H9 (cell line): Measurements from ENCODE around the gene SDR42E1. TPM values are rescaled to one million over a fixed set of nuclear protein-coding genes. Genes with fewer than 3 reads are reported as not detected.

ENCODE experiments used
- DNase-seq: peaks from one replicate; pipeline ENCODE4 v3.0.0-alpha.2; 2017
- H2AFZ ChIP-seq: one replicate; pipeline ENCODE4 v1.6.1; 2013; ENCODE audit warnings: mild to moderate bottlenecking, low read length, control low read depth, moderate library complexity
- H2AK5ac ChIP-seq: 2 replicates; pipeline ENCODE4 v1.6.1; 2013; ENCODE audit warnings: low read length, control low read depth, mixed read lengths; ENCODE audit not compliant: insufficient read length
- H2BK120ac ChIP-seq: one replicate; pipeline ENCODE4 v1.6.1; 2013; ENCODE audit warnings: low read depth, mild to moderate bottlenecking, low read length, control low read depth, inconsistent platforms; ENCODE audit not compliant: poor library complexity, severe bottlenecking
- H2BK12ac ChIP-seq: 2 replicates; pipeline ENCODE4 v1.6.1; 2013; ENCODE audit warnings: low read length, control low read depth, mixed read lengths, low read depth; ENCODE audit not compliant: insufficient read length
- H2BK15ac ChIP-seq: 2 replicates; pipeline ENCODE4 v1.6.1; 2013; ENCODE audit warnings: low read depth, low read length, control low read depth
- H2BK20ac ChIP-seq: one replicate; pipeline ENCODE4 v1.6.1; 2013; ENCODE audit warnings: low read depth, mild to moderate bottlenecking, low read length, control low read depth, inconsistent platforms; ENCODE audit not compliant: poor library complexity, severe bottlenecking
- H2BK5ac ChIP-seq: 2 replicates; pipeline ENCODE4 v1.6.1; 2013; ENCODE audit warnings: low read length, control low read depth, mixed read lengths; ENCODE audit not compliant: insufficient read length
- H3K14ac ChIP-seq: 2 replicates; pipeline ENCODE4 v1.6.1; 2013; ENCODE audit warnings: low read length, control low read depth; ENCODE audit not compliant: insufficient read depth
- H3K18ac ChIP-seq: 2 replicates; pipeline ENCODE4 v1.6.1; 2013; ENCODE audit warnings: low read depth, mild to moderate bottlenecking, mixed read lengths, low read length, control low read depth; ENCODE audit not compliant: insufficient read length
- H3K23ac ChIP-seq: 2 replicates; pipeline ENCODE4 v1.6.1; 2013; ENCODE audit warnings: low read length, control low read depth, mixed read lengths, low read depth; ENCODE audit not compliant: insufficient read length
- H3K23me2 ChIP-seq: 2 replicates; pipeline ENCODE4 v1.6.1; 2013; ENCODE audit warnings: low read depth, mild to moderate bottlenecking, mixed read lengths, low read length, control low read depth; ENCODE audit not compliant: insufficient read length, poor library complexity, severe bottlenecking
- H3K27ac ChIP-seq: 2 replicates; pipeline ENCODE4 v1.5.1; 2013; ENCODE audit warnings: low read length, control low read depth, mixed read lengths, low read depth; ENCODE audit not compliant: insufficient read length
- H3K27me3 ChIP-seq: 2 replicates; pipeline ENCODE4 v1.6.1; 2013; ENCODE audit warnings: low read length, control low read depth, inconsistent platforms; ENCODE audit not compliant: insufficient read depth
- H3K4ac ChIP-seq: 2 replicates; pipeline ENCODE4 v1.6.1; 2013; ENCODE audit warnings: low read depth, mild to moderate bottlenecking, control low read depth, inconsistent platforms, low read length, moderate library complexity
- H3K4me1 ChIP-seq: 2 replicates; pipeline ENCODE4 v1.6.1; 2013; ENCODE audit warnings: low read length, control low read depth, inconsistent platforms; ENCODE audit not compliant: insufficient read depth
- H3K4me2 ChIP-seq: 2 replicates; pipeline ENCODE4 v1.6.1; 2013; ENCODE audit warnings: low read length, control low read depth, mixed read lengths; ENCODE audit not compliant: insufficient read length, insufficient read depth
- H3K56ac ChIP-seq: 2 replicates; pipeline ENCODE4 v1.6.1; 2013; ENCODE audit warnings: low read depth, mild to moderate bottlenecking, mixed read lengths, low read length, control low read depth; ENCODE audit not compliant: insufficient read length
- H3K79me1 ChIP-seq: 2 replicates; pipeline ENCODE4 v1.6.1; 2013; ENCODE audit warnings: low read depth, mild to moderate bottlenecking, moderate library complexity, low read length, control low read depth, inconsistent platforms; ENCODE audit not compliant: insufficient read depth, poor library complexity, severe bottlenecking
- H3K79me2 ChIP-seq: 2 replicates; pipeline ENCODE4 v1.6.1; 2013; ENCODE audit warnings: low read length, control low read depth, inconsistent platforms; ENCODE audit not compliant: insufficient read depth
- H3K9ac ChIP-seq: 2 replicates; pipeline ENCODE4 v1.6.1; 2013; ENCODE audit warnings: low read length, control low read depth, mixed read lengths; ENCODE audit not compliant: insufficient read length; ENCODE audit errors: extremely low read depth
- H3K9me3 ChIP-seq: one replicate; pipeline ENCODE4 v1.6.1; 2013; ENCODE audit warnings: low read depth, low read length, inconsistent platforms; ENCODE audit not compliant: control insufficient read depth
- H3T11ph ChIP-seq: one replicate; pipeline ENCODE4 v1.6.1; 2013; ENCODE audit warnings: mild to moderate bottlenecking, low read length, control low read depth, inconsistent platforms
- H4K20me1 ChIP-seq: one replicate; pipeline ENCODE4 v1.6.1; 2013; ENCODE audit not compliant: control insufficient read depth, insufficient read length, insufficient read depth
- H4K5ac ChIP-seq: 2 replicates; pipeline ENCODE4 v1.6.1; 2013; ENCODE audit warnings: low read depth, mild to moderate bottlenecking, mixed read lengths, low read length, control low read depth; ENCODE audit not compliant: insufficient read length
- H4K8ac ChIP-seq: replicated peaks from 2 replicates; pipeline ENCODE4 v1.6.1; 2013; ENCODE audit warnings: low read length, control low read depth, mixed read lengths, low read depth; ENCODE audit not compliant: insufficient read length
- H4K91ac ChIP-seq: 2 replicates; pipeline ENCODE4 v1.6.1; 2013; ENCODE audit warnings: low read depth, mild to moderate bottlenecking, moderate library complexity, mixed read lengths, low read length, control low read depth; ENCODE audit not compliant: insufficient read length
- H3K27ac Mint-ChIP-seq, 3 experiments: 2 replicates in 2 of 3; 3 replicates in 1 of 3; pipeline ENCODE4 v1.8.0; 2020 to 2021; ENCODE audit warnings: mixed read lengths in 3 of 3, mild to moderate bottlenecking in 1 of 3, moderate library complexity in 1 of 3
- H3K27me3 Mint-ChIP-seq: 2 replicates; pipeline ENCODE4 v1.8.0; 2021; ENCODE audit warnings: low read depth, mild to moderate bottlenecking, moderate library complexity, mixed read lengths
- H3K36me3 Mint-ChIP-seq, 3 experiments: 2 replicates in 2 of 3; 3 replicates in 1 of 3; pipeline ENCODE4 v1.8.0; 2020 to 2021; ENCODE audit warnings: low read depth in 3 of 3, mixed read lengths in 3 of 3; ENCODE audit not compliant: insufficient read depth in 1 of 3
- H3K4me1 Mint-ChIP-seq, 2 experiments: 2 replicates each; pipeline ENCODE4 v1.8.0; 2020; ENCODE audit warnings: mixed read lengths in 2 of 2
- H3K4me3 Mint-ChIP-seq, 2 experiments: 2 replicates in 1 of 2; 3 replicates in 1 of 2; pipeline ENCODE4 v1.8.0; 2020 to 2021; ENCODE audit warnings: mild to moderate bottlenecking in 2 of 2, mixed read lengths in 2 of 2, moderate library complexity in 1 of 2
- H3K9me3 Mint-ChIP-seq, 2 experiments: 2 replicates in 1 of 2; 3 replicates in 1 of 2; pipeline ENCODE4 v1.8.0; 2020; ENCODE audit warnings: mild to moderate bottlenecking in 2 of 2, mixed read lengths in 2 of 2, moderate library complexity in 1 of 2
- WGBS: extraction: QIAGEN DNeasy Blood & Tissue Kit; methylation state at CpG from one replicate; pipeline ENCODE4 v1.1.7; 2013; ENCODE audit warnings: missing lambda C conversion rate, low lambda C conversion rate, mixed read lengths; ENCODE audit not compliant: insufficient read length; ENCODE audit errors: extremely low coverage; 5-methylcytosine and 5-hydroxymethylcytosine counted together
- total RNA-seq: library from RNA; stranded (reverse); gene quantifications from 2 replicates; pipeline ENCODE4 v1.2.1, GENCODE V29; 2021
- TF ChIP-seq, protein P1 (sequence below): fragments of 200-600 bp; sonication (generic); conservative IDR thresholded peaks from 3 replicates; pipeline ENCODE4 v1.8.0; 2021; ENCODE audit warnings: antibody characterized with exemption, mild to moderate bottlenecking

Gene SDR42E1
- total RNA-seq, 1 experiment from 2014 or later, result not detected

DNA sequence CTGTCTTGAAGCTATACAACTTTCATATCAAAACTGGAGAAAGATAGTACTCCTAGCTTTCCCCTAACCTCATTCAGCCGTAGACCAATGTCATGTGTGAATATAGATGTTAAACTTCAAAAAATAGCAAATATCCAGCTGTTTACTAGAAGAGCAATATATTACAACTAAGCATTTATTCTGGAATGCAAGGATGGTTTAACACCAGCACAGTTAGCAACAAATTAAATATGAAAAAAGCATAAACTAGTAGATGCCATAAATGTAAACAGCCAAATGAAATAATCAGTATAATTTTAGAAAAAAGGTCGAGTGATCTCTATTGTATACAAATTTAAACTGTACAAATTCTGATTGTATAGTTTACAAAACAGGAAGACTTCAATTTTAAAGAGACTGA is 59.7 kb downstream of the SDR42E1 start:
- Histone ChIP-seq H2AK5ac (no peak overlapping the region), H3K4ac (no peak overlapping the region), H3K27me3 (no peaks in the 10 kb centered on the region), H4K8ac (no peak overlapping the region), H3T11ph (no peak overlapping the region), H3K23ac (no peak overlapping the region), H3K27ac (no peak overlapping the region), H4K20me1 (no peaks in the 10 kb centered on the region), H3K23me2 (no peaks in the 10 kb centered on the region), H3K4me1 (no peaks in the 10 kb centered on the region), H2AFZ (no peak overlapping the region), H2BK15ac (no peak overlapping the region), H2BK120ac (no peak overlapping the region), H3K79me1 (no peaks in the 10 kb centered on the region), H3K18ac (no peak overlapping the region), H3K14ac (no peak overlapping the region), H3K9me3 (no peaks in the 10 kb centered on the region), H3K4me2 (no peak overlapping the region), H3K9ac (no peak overlapping the region), H4K91ac (no peak overlapping the region), H2BK12ac (no peak overlapping the region), H4K5ac (no peak overlapping the region), H3K79me2 (no peaks in the 10 kb centered on the region), H2BK20ac (no peak overlapping the region), H2BK5ac (no peak overlapping the region), H3K56ac (no peak overlapping the region)
- Mint-ChIP-seq H3K36me3 (no peaks in the 10 kb centered on the region; a peak in 1 of 7 replicates), H3K27ac (no peak overlapping the region), H3K9me3 (peaks cover 4% of the 10 kb centered on the region in 2 experiments; a peak in 3 of 5 replicates), H3K4me1 (0 out of 4 replicates have a peak, but pooled peaks cover 0 to 6% of the 10 kb centered on the region in 2 experiments), H3K27me3 (peaks cover 5% of the 10 kb centered on the region), H3K4me3 (no peak overlapping the region)
- TF ChIP-seq, protein P1, sequence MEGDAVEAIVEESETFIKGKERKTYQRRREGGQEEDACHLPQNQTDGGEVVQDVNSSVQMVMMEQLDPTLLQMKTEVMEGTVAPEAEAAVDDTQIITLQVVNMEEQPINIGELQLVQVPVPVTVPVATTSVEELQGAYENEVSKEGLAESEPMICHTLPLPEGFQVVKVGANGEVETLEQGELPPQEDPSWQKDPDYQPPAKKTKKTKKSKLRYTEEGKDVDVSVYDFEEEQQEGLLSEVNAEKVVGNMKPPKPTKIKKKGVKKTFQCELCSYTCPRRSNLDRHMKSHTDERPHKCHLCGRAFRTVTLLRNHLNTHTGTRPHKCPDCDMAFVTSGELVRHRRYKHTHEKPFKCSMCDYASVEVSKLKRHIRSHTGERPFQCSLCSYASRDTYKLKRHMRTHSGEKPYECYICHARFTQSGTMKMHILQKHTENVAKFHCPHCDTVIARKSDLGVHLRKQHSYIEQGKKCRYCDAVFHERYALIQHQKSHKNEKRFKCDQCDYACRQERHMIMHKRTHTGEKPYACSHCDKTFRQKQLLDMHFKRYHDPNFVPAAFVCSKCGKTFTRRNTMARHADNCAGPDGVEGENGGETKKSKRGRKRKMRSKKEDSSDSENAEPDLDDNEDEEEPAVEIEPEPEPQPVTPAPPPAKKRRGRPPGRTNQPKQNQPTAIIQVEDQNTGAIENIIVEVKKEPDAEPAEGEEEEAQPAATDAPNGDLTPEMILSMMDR, result no peak
- WGBS, result no CpG with 5 or more reads among the region's 2 CpGs
- no peak for DNase-seq
